Trophoblast cell (in vitro differentiated cells and primary cell): ENCODE data around the gene CFAP45.

ENCODE experiments used
- DNase-seq, 2 donors: peaks; one replicate each; pipeline ENCODE4 v3.0.0-alpha.2; 2016
- H2AFZ ChIP-seq: 2 replicates; pipeline ENCODE4 v1.6.1; 2013; ENCODE audit warnings: low read length, moderate library complexity, mild to moderate bottlenecking; ENCODE audit not compliant: insufficient read depth, poor library complexity
- H2AK5ac ChIP-seq: 2 replicates; pipeline ENCODE4 v1.6.1; 2013; ENCODE audit warnings: mild to moderate bottlenecking, low read length
- H2BK120ac ChIP-seq: 2 replicates; pipeline ENCODE4 v1.6.1; 2013; ENCODE audit warnings: low read length, mild to moderate bottlenecking, moderate library complexity; ENCODE audit not compliant: insufficient read depth, poor library complexity
- H2BK12ac ChIP-seq: 2 replicates; pipeline ENCODE4 v1.6.1; 2013; ENCODE audit warnings: mild to moderate bottlenecking, low read length, moderate library complexity
- H2BK5ac ChIP-seq: 2 replicates; pipeline ENCODE4 v1.6.1; 2013; ENCODE audit warnings: low read length, low read depth, moderate library complexity, mild to moderate bottlenecking; ENCODE audit not compliant: poor library complexity
- H3K14ac ChIP-seq: 2 replicates; pipeline ENCODE4 v1.6.1; 2013; ENCODE audit warnings: mild to moderate bottlenecking, low read length
- H3K18ac ChIP-seq: 2 replicates; pipeline ENCODE4 v1.6.1; 2013; ENCODE audit warnings: mild to moderate bottlenecking, low read length
- H3K23ac ChIP-seq: 2 replicates; pipeline ENCODE4 v1.6.1; 2013; ENCODE audit warnings: low read length
- H3K27ac ChIP-seq: 2 replicates; pipeline ENCODE4 v1.5.1; 2013; ENCODE audit warnings: low read depth, mild to moderate bottlenecking, inconsistent platforms, low read length, moderate library complexity
- H3K27me3 ChIP-seq: 2 replicates; pipeline ENCODE4 v1.6.1; 2013; ENCODE audit warnings: inconsistent platforms, mild to moderate bottlenecking, low read length, moderate library complexity; ENCODE audit not compliant: insufficient read depth
- H3K36me3 ChIP-seq, 2 experiments: 1 replicate in 1 of 2; 2 replicates in 1 of 2; pipeline ENCODE4 v1.6.1; 2013; ENCODE audit warnings: low read length in 2 of 2, mild to moderate bottlenecking in 2 of 2, moderate library complexity in 1 of 2; ENCODE audit not compliant: insufficient read depth in 2 of 2, control insufficient read depth in 1 of 2
- H3K4ac ChIP-seq: 2 replicates; pipeline ENCODE4 v1.6.1; 2013; ENCODE audit warnings: low read depth, mild to moderate bottlenecking, low read length, moderate library complexity
- H3K4me1 ChIP-seq, 2 experiments: 1 replicate in 1 of 2; 2 replicates in 1 of 2; pipeline ENCODE4 v1.6.1; 2013; ENCODE audit warnings: low read length in 2 of 2, mild to moderate bottlenecking in 2 of 2, moderate library complexity in 1 of 2; ENCODE audit not compliant: insufficient read depth in 2 of 2, control insufficient read depth in 1 of 2
- H3K4me2 ChIP-seq: 2 replicates; pipeline ENCODE4 v1.6.1; 2013; ENCODE audit warnings: inconsistent platforms, mild to moderate bottlenecking, low read length, moderate library complexity
- H3K4me3 ChIP-seq: 2 replicates; pipeline ENCODE4 v1.5.1; 2013; ENCODE audit warnings: mild to moderate bottlenecking, low read depth, low read length, inconsistent platforms
- H3K79me1 ChIP-seq: one replicate; pipeline ENCODE4 v1.6.1; 2013; ENCODE audit warnings: low read length
- H3K79me2 ChIP-seq: 2 replicates; pipeline ENCODE4 v1.6.1; 2013; ENCODE audit warnings: low read length, mild to moderate bottlenecking; ENCODE audit not compliant: control insufficient read depth, insufficient read depth, poor library complexity
- H3K9ac ChIP-seq: 2 replicates; pipeline ENCODE4 v1.6.1; 2013; ENCODE audit warnings: mild to moderate bottlenecking, low read length
- H3K9me3 ChIP-seq: 2 replicates; pipeline ENCODE4 v1.6.1; 2013; ENCODE audit warnings: low read depth, mild to moderate bottlenecking, control low read depth, inconsistent platforms, low read length; ENCODE audit not compliant: insufficient read depth
- H4K12ac ChIP-seq: 2 replicates; pipeline ENCODE4 v1.6.1; 2013; ENCODE audit warnings: low read depth, mild to moderate bottlenecking, low read length, moderate library complexity
- H4K8ac ChIP-seq: 2 replicates; pipeline ENCODE4 v1.6.1; 2013; ENCODE audit warnings: low read depth, mild to moderate bottlenecking, low read length, moderate library complexity
- H4K91ac ChIP-seq: one replicate; pipeline ENCODE4 v1.6.1; 2013; ENCODE audit warnings: low read depth, mild to moderate bottlenecking, low read length, moderate library complexity
- WGBS: extraction: QIAGEN DNeasy Blood & Tissue Kit; methylation state at CpG from one replicate; pipeline ENCODE4 v1.1.7; 2013; ENCODE audit warnings: missing lambda C conversion rate; ENCODE audit not compliant: insufficient read length, insufficient coverage; ENCODE audit errors: extremely low coverage; 5-methylcytosine and 5-hydroxymethylcytosine counted together

Gene CFAP45

DNA sequence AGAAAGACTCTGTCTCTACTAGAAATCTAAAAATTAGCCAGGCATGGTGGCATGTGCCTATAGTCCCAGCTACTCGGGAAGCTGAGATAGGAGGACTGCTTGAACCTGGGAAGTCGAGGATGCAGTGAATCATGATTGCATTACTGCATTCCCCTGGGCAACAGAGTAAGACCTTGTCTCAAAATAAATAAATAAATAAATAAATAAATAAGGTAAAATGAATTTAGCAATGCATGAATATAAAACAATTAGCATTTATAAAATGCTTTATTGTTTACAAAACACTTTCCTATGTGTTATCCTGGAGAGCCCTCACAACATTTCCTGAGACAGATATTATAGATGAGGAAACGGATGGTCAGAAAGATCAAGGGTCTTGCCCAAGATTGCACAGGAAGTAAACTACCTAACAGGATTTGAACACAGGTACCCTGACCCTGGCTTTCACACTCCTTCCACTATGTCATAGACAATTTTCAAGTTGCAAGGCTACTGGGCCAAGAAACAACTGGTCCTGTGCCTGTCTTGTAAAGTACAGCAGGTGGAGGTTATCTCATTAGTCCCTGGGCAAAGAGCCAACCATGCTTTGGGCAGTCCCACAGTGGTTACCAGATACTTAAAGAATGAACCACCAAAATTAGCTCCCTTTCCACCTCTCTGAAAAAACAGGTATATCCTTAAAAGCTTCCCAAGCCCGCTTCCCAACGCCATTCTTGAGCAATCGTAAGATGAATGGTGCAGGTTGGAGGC lies 22.1 kb downstream of the CFAP45 start:
- Histone ChIP-seq H3K4me1 (peaks cover 4% of the 10 kb centered on the region in 2 experiments), H3K23ac (no peak overlapping the region), H3K27ac (no peak overlapping the region), H2AFZ (no peak overlapping the region), H3K79me2 (no peaks in the 10 kb centered on the region), H2BK12ac (no peak overlapping the region), H3K14ac (no peak overlapping the region), H3K4ac (no peak overlapping the region), H3K36me3 (no peaks in the 10 kb centered on the region), H2BK120ac (no peak overlapping the region), H3K9ac (no peak overlapping the region), H2AK5ac (no peak overlapping the region), H3K4me3 (no peak overlapping the region), H3K18ac (no peak overlapping the region), H4K8ac (no peak overlapping the region), H2BK5ac (no peak overlapping the region), H4K91ac (no peak overlapping the region), H3K27me3 (no peaks in the 10 kb centered on the region), H4K12ac (no peak overlapping the region), H3K9me3 (no peaks in the 10 kb centered on the region), H3K4me2 (no peak overlapping the region), H3K79me1 (no peaks in the 10 kb centered on the region)
- peak; percentile 23 to 27 for DNase-seq
- no CpG with 5 or more reads among the region's 6 CpGs for WGBS

GRCh38 chr1:159873530-159874143 lies 26.3 kb downstream of the CFAP45 start:
- Histone ChIP-seq H3K4ac (no peak overlapping the region), H4K8ac (no peak overlapping the region), H3K79me2 (no peaks in the 10 kb centered on the region), H2BK120ac (no peak overlapping the region), H3K27ac (no peak overlapping the region), H2BK12ac (no peak overlapping the region), H3K79me1 (no peaks in the 10 kb centered on the region), H3K14ac (no peak overlapping the region), H3K18ac (no peak overlapping the region), H3K23ac (no peak overlapping the region), H3K4me3 (no peak overlapping the region), H4K91ac (no peak overlapping the region), H2AFZ (no peak overlapping the region), H2BK5ac (no peak overlapping the region), H3K27me3 (no peaks in the 10 kb centered on the region), H2AK5ac (no peak overlapping the region), H3K9ac (no peak overlapping the region), H4K12ac (no peak overlapping the region), H3K9me3 (no peaks in the 10 kb centered on the region), H3K36me3 (no peaks in the 10 kb centered on the region), H3K4me1 (peaks cover 7 to 14% of the 10 kb centered on the region in 2 experiments), H3K4me2 (no peak overlapping the region)
- DNase-seq: no peak
- WGBS: no CpG with 5 or more reads among the region's 4 CpGs

DNA sequence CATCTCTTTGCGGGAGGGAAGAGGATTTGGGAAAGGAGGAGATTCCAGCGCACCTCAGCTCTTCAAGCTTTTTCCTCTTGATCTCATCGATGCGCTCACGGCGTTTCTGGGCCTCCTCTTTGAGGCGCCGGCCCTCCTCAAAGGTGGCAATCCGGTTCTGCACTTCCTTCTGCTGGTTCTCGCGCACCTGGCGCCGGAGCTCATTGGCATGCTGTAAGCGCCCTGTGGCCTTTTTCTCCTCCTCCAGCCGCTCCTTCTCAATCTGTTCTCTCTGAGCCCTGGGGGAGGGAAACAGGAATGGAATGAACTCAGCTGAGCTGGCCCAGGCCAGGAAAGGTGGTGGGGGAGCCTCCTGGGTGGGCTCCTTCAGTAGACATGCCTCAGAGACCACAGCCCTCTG lies 27.1 kb downstream of the CFAP45 start:
- H2AK5ac ChIP-seq: no peak overlapping the region
- DNase-seq: peak; percentile 95
- H2BK5ac ChIP-seq: no peak overlapping the region
- no peak overlapping the region for H3K4me3 ChIP-seq
- no peaks in the 10 kb centered on the region for H3K27me3 ChIP-seq
- no peaks in the 10 kb centered on the region for H3K36me3 ChIP-seq
- WGBS: no CpG with 5 or more reads among the region's 15 CpGs
- no peak overlapping the region for H3K23ac ChIP-seq
- H2BK12ac ChIP-seq: no peak overlapping the region
- H3K9ac ChIP-seq: no peak overlapping the region
- H3K27ac ChIP-seq: no peak overlapping the region
- H3K79me2 ChIP-seq: no peaks in the 10 kb centered on the region
- H3K79me1 ChIP-seq: no peaks in the 10 kb centered on the region
- peaks cover 7 to 14% of the 10 kb centered on the region in 2 experiments for H3K4me1 ChIP-seq
- H3K14ac ChIP-seq: no peak overlapping the region
- no peak overlapping the region for H3K18ac ChIP-seq
- H4K91ac ChIP-seq: no peak overlapping the region
- H4K8ac ChIP-seq: no peak overlapping the region
- no peak overlapping the region for H4K12ac ChIP-seq
- H3K4me2 ChIP-seq: no peak overlapping the region
- H2AFZ ChIP-seq: no peak overlapping the region
- no peak overlapping the region for H2BK120ac ChIP-seq
- H3K9me3 ChIP-seq: no peaks in the 10 kb centered on the region
- H3K4ac ChIP-seq: no peak overlapping the region

GRCh38 chr1:159870704-159871103 lies 29.3 kb downstream of the CFAP45 start:
- H3K4me1 ChIP-seq: peaks cover 7 to 14% of the 10 kb centered on the region in 2 experiments
- H3K4me2 ChIP-seq: no peak overlapping the region
- no peaks in the 10 kb centered on the region for H3K27me3 ChIP-seq
- no peaks in the 10 kb centered on the region for H3K36me3 ChIP-seq
- no peak for DNase-seq
- H4K8ac ChIP-seq: no peak overlapping the region
- H4K12ac ChIP-seq: no peak overlapping the region
- no peak overlapping the region for H3K9ac ChIP-seq
- no peak overlapping the region for H2BK12ac ChIP-seq
- no peaks in the 10 kb centered on the region for H3K79me2 ChIP-seq
- WGBS: no CpG with 5 or more reads among the region's 5 CpGs
- H3K27ac ChIP-seq: no peak overlapping the region
- H4K91ac ChIP-seq: no peak overlapping the region
- no peaks in the 10 kb centered on the region for H3K79me1 ChIP-seq
- no peak overlapping the region for H3K23ac ChIP-seq
- no peak overlapping the region for H3K14ac ChIP-seq
- no peak overlapping the region for H2AFZ ChIP-seq
- H3K9me3 ChIP-seq: no peaks in the 10 kb centered on the region
- H3K4me3 ChIP-seq: no peak overlapping the region
- H3K18ac ChIP-seq: no peak overlapping the region
- no peak overlapping the region for H2AK5ac ChIP-seq
- no peak overlapping the region for H3K4ac ChIP-seq
- no peak overlapping the region for H2BK120ac ChIP-seq
- H2BK5ac ChIP-seq: no peak overlapping the region
